Body of pancreas (tissue), 4 donors: Measurements from ENCODE around the gene EYA4. TPM values are rescaled to one million over a fixed set of nuclear protein-coding genes. Genes with fewer than 3 reads are reported as not detected.

Experiments used
- ATAC-seq: fragments of 150-250 bp; one replicate; pipeline ENCODE4 v1.9.1; 2016
- DNase-seq, 4 donors: peaks; one replicate each; pipeline ENCODE4 v3.0.0-alpha.2; 2019
- H3K27ac ChIP-seq, 4 donors: fragments of 200-600 bp; sonication (generic); 1 replicate in 3 of 4; 2 replicates in 1 of 4; pipeline versions ENCODE4 v1.5.1 to v1.6.1; 2016 to 2019; ENCODE audit warnings: mild to moderate bottlenecking in 1 of 4, mixed read lengths in 1 of 4, moderate library complexity in 1 of 4
- H3K27me3 ChIP-seq, 2 donors: fragments of 200-600 bp; sonication (generic); one replicate each; pipeline ENCODE4 v1.6.0; 2016; ENCODE audit warnings: mild to moderate bottlenecking in 1 of 2
- H3K36me3 ChIP-seq, 2 donors: fragments of 200-600 bp; sonication (generic); replicated peaks in 1 of 2; 2 replicates each; pipeline ENCODE4 v1.5.1; 2016; ENCODE audit warnings: low read depth in 2 of 2; ENCODE audit not compliant: insufficient read depth in 1 of 2
- H3K4me1 ChIP-seq: fragments of 200-600 bp; sonication (generic); one replicate; pipeline ENCODE4 v1.6.0; 2016
- H3K4me3 ChIP-seq, 2 donors: fragments of 200-600 bp; sonication (generic); 1 replicate in 1 of 2; 2 replicates in 1 of 2; pipeline ENCODE4 v1.5.1; 2016 to 2019
- H3K9me3 ChIP-seq, 3 donors: fragments of 200-600 bp; sonication (generic); 1 replicate in 2 of 3; 2 replicates in 1 of 3; pipeline ENCODE4 v1.5.1; 2016
- CTCF ChIP-seq, 7 experiments: fragments of 450-650 bp in 4 of 7; fragments of 200-600 bp in 3 of 7; sonication (generic) in 3 of 7; IDR thresholded peaks; one replicate each; pipeline ENCODE4 v1.5.1; 2016 to 2019; ENCODE audit warnings: antibody characterized with exemption in 7 of 7
- POLR2A ChIP-seq, 3 donors: fragments of 450-650 bp; IDR thresholded peaks; one replicate each; pipeline ENCODE4 v1.6.1; 2016; ENCODE audit warnings: antibody characterized with exemption in 3 of 3, mild to moderate bottlenecking in 2 of 3
- WGBS, 2 donors: methylation state at CpG; one replicate each; pipeline ENCODE4 v1.1.5; 2017; 5-methylcytosine and 5-hydroxymethylcytosine counted together
- intact Hi-C: fragments of 100-400 bp; cut with DNase I; formaldehyde crosslinking; loops from one replicate; pipeline ENCODE4 v1.15.1; 2023
- total RNA-seq, 2 donors: library from RNA; depleted of rRNA; stranded (reverse); fragments of >200 nt; gene quantifications; one replicate each; pipeline ENCODE4 v1.1.0, GENCODE V29; 2016

The EYA4 gene
- total RNA-seq, 2 donors from 2014 or later, result 0.26 to 5.3 TPM

- intact Hi-C loops, result no loop called here
- H3K27ac ChIP-seq, result no peak overlapping the region
- 50 to 80% methylated on average over 4 of the region's 4 CpGs for WGBS, 2 donors
- ATAC-seq, result no peak
- no peaks in the 10 kb centered on the region for H3K4me1 ChIP-seq
- no peak overlapping the region for H3K4me3 ChIP-seq
- no peak for DNase-seq
- no peak for TF ChIP-seq POLR2A (IDR thresholded peaks at IDR 0.05)
- no peak for TF ChIP-seq CTCF (IDR thresholded peaks at IDR 0.05)
- H3K9me3 ChIP-seq, result no peaks in the 10 kb centered on the region
- no peaks in the 10 kb centered on the region for H3K36me3 ChIP-seq
- H3K27me3 ChIP-seq, result no peaks in the 10 kb centered on the region
Observed at GRCh38 chr6:133208183-133208755, 32.9 kb upstream of the EYA4 start.

GRCh38 chr6:133214267-133214666 lies 26.9 kb upstream of the EYA4 start:
- Histone ChIP-seq H3K36me3 (no peaks in the 10 kb centered on the region), H3K27ac (no peak overlapping the region), H3K4me3 (no peak overlapping the region), H3K27me3 (no peaks in the 10 kb centered on the region), H3K4me1 (no peaks in the 10 kb centered on the region), H3K9me3 (no peaks in the 10 kb centered on the region)
- intact Hi-C loops, result no loop called here
- TF ChIP-seq CTCF (IDR thresholded peaks at IDR 0.05) (no peak), POLR2A (IDR thresholded peaks at IDR 0.05) (no peak)
- ATAC-seq (no peak), DNase-seq (no peak)
- 15 to 19% methylated on average over 2 of the region's 2 CpGs for WGBS, 2 donors

DNA sequence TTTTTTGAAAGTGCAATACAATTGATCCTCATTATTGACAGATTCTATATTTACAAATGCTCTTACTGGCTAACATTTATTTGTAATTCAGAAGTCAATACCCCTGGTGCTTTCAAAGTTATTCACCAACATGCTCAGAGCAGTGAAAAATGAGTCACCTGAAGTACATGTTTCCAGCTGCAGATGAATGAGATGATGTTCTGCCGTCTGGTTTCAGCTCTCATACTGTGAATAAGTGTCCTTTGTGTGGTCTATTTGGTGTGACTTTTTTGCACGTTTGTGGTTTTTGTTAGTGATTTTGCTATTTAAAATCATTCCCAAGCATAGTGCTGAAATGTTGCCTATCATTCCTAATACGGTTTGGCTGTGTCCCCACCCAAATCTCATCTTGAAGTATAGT lies 22.3 kb upstream of the EYA4 start:
- no peaks in the 10 kb centered on the region for H3K4me1 ChIP-seq
- H3K27me3 ChIP-seq, result no peaks in the 10 kb centered on the region
- WGBS, 2 donors, result 31 to 73% methylated on average over 2 to 3 of the region's 3 CpGs
- H3K9me3 ChIP-seq, result no peaks in the 10 kb centered on the region
- intact Hi-C loops, result no loop called here
- TF ChIP-seq CTCF (IDR thresholded peaks at IDR 0.05) (no peak), POLR2A (IDR thresholded peaks at IDR 0.05) (no peak)
- no peak for DNase-seq
- no peak for ATAC-seq
- no peak overlapping the region for H3K4me3 ChIP-seq
- no peak overlapping the region for H3K27ac ChIP-seq
- H3K36me3 ChIP-seq, result no peaks in the 10 kb centered on the region

DNA sequence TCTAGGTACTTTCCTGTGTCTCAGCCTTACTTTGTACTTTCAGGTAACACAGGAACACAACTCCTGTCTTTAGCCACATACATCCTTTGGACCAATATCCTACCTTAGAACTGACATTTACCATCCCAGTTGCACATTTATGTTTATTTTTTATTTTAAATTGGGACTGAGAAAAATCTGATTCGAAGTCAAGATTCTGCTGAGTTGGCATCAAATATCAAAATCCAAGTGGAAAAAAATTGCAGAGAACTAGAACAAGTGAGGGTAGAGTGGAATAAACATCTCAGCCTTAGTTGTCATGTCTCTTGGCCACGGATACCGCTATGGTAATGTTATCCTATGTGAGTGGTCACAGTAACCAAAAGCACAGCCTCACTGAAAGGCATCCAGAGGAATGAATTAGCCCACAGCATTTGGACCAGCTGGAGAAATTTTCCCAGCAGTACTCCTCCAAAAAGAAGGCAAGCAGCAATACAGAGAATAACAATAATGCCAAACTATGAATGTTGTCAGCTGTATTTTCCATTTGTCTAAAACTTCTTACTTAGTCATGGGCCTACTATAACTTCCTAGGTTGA lies 17.6 kb upstream of the EYA4 start:
- Histone ChIP-seq H3K27ac (no peak overlapping the region), H3K9me3 (no peaks in the 10 kb centered on the region), H3K4me3 (no peak overlapping the region), H3K4me1 (no peaks in the 10 kb centered on the region), H3K36me3 (no peaks in the 10 kb centered on the region), H3K27me3 (no peaks in the 10 kb centered on the region)
- no peak for DNase-seq
- intact Hi-C loops, result no loop called here
- 72 to 83% methylated on average over 3 of the region's 3 CpGs for WGBS, 2 donors
- TF ChIP-seq POLR2A (IDR thresholded peaks at IDR 0.05), result no peak
- no peak for TF ChIP-seq CTCF (IDR thresholded peaks at IDR 0.05)
- ATAC-seq, result no peak

DNA sequence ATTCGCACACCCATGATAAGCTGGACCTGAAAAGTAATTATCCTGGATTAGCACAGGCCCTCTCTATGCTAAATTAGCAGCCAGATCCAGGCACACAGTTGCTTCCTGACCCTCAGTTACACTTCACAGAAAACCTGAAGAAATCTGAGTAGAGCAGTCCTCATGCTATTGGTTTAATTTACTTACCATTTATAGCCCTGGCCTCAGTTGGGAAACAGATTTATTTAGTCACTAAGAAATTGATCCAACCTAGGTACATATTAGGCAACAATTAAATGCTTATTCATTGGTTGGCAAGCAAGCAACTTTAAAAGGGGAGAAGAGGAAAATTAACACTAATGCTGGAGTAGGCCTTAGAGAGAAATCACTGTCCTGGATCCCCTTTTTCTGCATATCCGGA lies 15.6 kb upstream of the EYA4 start:
- Histone ChIP-seq H3K4me1 (no peaks in the 10 kb centered on the region), H3K36me3 (no peaks in the 10 kb centered on the region), H3K4me3 (no peak overlapping the region), H3K9me3 (no peaks in the 10 kb centered on the region), H3K27ac (no peak overlapping the region), H3K27me3 (no peaks in the 10 kb centered on the region)
- intact Hi-C loops, result no loop called here
- ATAC-seq (no peak), DNase-seq (no peak)
- TF ChIP-seq POLR2A (IDR thresholded peaks at IDR 0.05), result no peak
- WGBS, 2 donors, result 91 to 98% methylated on average over 2 of the region's 2 CpGs
